ENCODE data around the gene LFNG. TPM values are rescaled to one million over a fixed set of nuclear protein-coding genes. Genes with fewer than 3 reads are reported as not detected.

LFNG gene, protein sequence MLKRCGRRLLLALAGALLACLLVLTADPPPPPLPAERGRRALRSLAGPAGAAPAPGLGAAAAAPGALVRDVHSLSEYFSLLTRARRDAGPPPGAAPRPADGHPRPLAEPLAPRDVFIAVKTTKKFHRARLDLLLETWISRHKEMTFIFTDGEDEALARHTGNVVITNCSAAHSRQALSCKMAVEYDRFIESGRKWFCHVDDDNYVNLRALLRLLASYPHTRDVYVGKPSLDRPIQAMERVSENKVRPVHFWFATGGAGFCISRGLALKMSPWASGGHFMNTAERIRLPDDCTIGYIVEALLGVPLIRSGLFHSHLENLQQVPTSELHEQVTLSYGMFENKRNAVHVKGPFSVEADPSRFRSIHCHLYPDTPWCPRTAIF
- 100 to 1,000 TPM; 105 to 198 (median 150) TPM for total RNA-seq

DNA sequence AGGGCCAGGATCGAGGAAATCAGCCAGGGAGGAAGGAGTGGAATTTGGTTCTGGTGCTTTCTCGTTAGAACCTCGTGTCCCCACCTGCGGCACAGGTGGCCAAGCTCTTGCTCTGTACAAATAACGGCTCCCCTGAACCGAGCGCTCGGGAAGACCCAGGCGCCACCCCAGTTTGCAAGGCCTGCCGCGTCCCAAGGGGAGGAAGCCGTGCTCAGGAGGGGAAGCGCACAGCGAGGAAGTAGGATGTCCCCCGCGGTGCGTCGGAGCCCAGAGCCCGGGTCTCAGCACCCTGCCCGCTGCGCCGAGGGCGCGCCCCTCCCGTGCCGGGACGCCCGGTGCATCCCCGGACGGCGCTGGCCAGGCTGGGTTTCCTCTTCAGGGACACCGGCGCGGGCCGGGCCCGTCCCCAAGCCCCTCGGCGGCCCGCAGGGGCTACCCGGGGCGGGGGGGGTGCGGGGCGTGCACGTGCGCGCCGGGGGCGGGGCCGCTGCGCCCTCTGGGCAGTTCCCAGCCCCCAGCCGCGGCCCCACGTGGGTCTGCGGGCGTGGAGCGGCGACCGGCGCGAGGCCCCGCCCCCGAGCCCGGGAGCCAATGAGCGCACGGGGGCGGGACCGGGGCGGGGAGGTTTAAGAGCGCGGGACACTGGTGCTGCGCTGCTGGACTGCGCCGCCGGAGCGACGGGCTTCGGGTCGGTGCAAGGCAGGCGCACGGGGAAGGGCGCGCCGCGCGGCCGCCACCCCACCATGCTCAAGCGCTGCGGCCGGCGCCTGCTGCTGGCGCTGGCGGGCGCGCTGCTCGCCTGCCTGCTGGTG, at the start of gene LFNG:
Gene LFNG (plus strand): TSS at position 656 of the 812 bp plus-strand sequence. CDS start 88 bp downstream, at position 744.
- peak in 2 of 3 donors; percentile 34 to 67 for TF ChIP-seq POLR2AphosphoS5 (IDR thresholded peaks at IDR 0.05)
- peak; percentile 68 to 92 for TF ChIP-seq POLR2A (IDR thresholded peaks at IDR 0.05)
- TF ChIP-seq EP300 (IDR thresholded peaks at IDR 0.05): no peak
- Histone ChIP-seq H3K4me3 (peak within 1 kb of the TSS; percentile 64), H3K27me3 (peaks cover 7% of the 10 kb centered on the region), H3K27ac (peak within 1 kb of the TSS; percentile 90), H3K36me3 (no peaks in the 10 kb centered on the region), H3K4me1 (peaks cover 62% of the 10 kb centered on the region), H3K9me3 (no peaks in the 10 kb centered on the region)
- no peak for DNase-seq (ENCODE audit: low spot score in 2 of 2)
- WGBS: 0% methylated on average over 21 of the region's 95 CpGs

DNA sequence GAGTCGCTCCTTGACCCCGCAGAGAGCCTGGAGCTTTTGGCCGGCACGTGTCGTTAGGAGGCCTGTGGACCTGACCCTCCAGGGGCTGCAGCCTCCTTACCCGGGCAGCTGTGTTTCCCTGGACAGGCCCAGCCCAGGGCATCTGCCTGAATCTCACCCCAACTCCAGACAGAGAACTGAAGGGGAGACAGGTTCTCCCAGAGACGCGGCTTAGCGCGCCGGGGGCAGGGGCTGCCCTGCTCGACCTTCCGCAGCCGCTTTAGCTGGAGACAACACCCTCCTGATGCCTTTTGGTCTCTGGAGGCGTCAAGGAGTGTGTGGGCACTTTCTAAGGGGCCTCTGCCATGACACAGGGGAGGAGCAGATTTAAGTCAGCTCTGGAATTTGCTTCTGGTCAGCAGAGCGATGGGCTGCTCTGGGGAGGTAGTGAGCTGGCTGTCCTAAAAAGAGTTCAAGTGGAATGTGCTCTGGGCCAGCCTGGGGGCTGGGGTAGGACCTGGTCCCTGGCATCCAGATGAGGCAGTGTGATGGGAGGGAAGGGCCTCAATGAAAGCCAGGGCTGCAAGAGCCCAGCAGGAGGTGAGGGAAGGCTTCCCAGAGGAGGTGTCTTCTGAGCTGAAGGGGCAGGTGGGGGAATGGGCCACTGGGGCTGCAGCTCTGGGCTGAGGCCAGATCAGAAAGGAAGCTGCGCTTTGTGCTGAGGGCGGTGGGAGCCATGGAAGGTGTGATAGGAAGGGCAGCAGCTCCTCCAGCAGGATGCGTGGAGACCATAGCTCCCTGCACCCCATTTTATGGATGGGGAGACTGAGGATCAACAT, 49.2 kb upstream of the LFNG start:
- peaks cover 7% of the 10 kb centered on the region for H3K4me1 ChIP-seq
- no peak for TF ChIP-seq POLR2A (IDR thresholded peaks at IDR 0.05)
- no peak for TF ChIP-seq EP300 (IDR thresholded peaks at IDR 0.05)
- TF ChIP-seq POLR2AphosphoS5 (IDR thresholded peaks at IDR 0.05): no peak
- no peaks in the 10 kb centered on the region for H3K9me3 ChIP-seq
- no peaks in the 10 kb centered on the region for H3K27me3 ChIP-seq
- H3K27ac ChIP-seq: no peak overlapping the region
- no peak for DNase-seq (ENCODE audit: low spot score in 2 of 2)
- 90% methylated on average over 11 of the region's 19 CpGs for WGBS
- no peaks in the 10 kb centered on the region for H3K36me3 ChIP-seq
- no peak overlapping the region for H3K4me3 ChIP-seq

DNA sequence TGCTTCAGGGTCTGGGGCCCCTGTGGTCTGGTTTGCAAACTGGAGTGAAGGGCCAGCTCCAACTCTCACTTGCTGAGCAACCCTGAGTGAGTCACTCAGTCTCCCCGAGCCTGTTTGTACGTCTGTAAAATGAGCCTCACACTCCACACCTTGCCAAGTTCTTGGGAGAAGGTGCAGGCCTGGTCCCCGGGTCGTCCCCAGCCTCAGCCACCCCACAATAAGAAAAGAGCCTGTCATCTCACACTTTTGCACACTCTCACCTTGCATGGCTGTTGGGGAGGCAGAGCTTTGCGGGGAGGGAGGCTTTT, 48.6 kb upstream of the LFNG start:
- 34% methylated on average over 5 of the region's 5 CpGs for WGBS

DNA sequence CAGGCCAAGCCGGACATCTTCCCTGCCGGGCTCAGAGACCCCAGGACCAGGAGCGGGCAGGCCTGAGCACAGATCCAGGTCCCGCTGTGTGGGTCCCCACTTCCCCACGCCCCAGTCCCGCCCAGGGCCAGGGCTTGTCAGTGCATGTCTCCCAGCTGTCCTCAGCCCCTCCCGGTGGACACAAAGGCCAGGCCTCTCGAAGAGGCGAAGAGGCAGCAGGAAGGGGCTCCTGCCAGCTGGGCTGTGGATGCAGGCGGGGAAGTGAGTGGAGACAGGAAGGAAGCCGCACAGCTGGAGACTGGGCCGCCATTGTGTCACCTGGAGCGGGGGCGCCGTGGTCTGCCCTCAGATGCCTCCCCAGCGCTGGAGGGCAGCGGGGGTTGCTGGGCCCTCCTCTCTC, 48.2 kb upstream of the LFNG start:
- Histone ChIP-seq H3K9me3 (no peaks in the 10 kb centered on the region), H3K27ac (no peak overlapping the region), H3K4me1 (peaks cover 8% of the 10 kb centered on the region), H3K36me3 (no peaks in the 10 kb centered on the region), H3K4me3 (no peak overlapping the region), H3K27me3 (no peaks in the 10 kb centered on the region)
- peak in 1 of 2 donors; percentile 63 for DNase-seq (ENCODE audit: low spot score in 2 of 2)
- 34% methylated on average over 6 of the region's 17 CpGs for WGBS
- TF ChIP-seq, protein P1, sequence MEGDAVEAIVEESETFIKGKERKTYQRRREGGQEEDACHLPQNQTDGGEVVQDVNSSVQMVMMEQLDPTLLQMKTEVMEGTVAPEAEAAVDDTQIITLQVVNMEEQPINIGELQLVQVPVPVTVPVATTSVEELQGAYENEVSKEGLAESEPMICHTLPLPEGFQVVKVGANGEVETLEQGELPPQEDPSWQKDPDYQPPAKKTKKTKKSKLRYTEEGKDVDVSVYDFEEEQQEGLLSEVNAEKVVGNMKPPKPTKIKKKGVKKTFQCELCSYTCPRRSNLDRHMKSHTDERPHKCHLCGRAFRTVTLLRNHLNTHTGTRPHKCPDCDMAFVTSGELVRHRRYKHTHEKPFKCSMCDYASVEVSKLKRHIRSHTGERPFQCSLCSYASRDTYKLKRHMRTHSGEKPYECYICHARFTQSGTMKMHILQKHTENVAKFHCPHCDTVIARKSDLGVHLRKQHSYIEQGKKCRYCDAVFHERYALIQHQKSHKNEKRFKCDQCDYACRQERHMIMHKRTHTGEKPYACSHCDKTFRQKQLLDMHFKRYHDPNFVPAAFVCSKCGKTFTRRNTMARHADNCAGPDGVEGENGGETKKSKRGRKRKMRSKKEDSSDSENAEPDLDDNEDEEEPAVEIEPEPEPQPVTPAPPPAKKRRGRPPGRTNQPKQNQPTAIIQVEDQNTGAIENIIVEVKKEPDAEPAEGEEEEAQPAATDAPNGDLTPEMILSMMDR (IDR thresholded peaks at IDR 0.05): no peak
- TF ChIP-seq POLR2AphosphoS5 (IDR thresholded peaks at IDR 0.05): no peak
- no peak for TF ChIP-seq POLR2A (IDR thresholded peaks at IDR 0.05)
- no peak for TF ChIP-seq EP300 (IDR thresholded peaks at IDR 0.05)

More for the DNA sequence above, 48.6 kb upstream of the LFNG start:
- no peak for DNase-seq (ENCODE audit: low spot score in 2 of 2)
- Histone ChIP-seq H3K27ac (no peak overlapping the region), H3K36me3 (no peaks in the 10 kb centered on the region), H3K4me1 (peaks cover 7% of the 10 kb centered on the region), H3K27me3 (no peaks in the 10 kb centered on the region), H3K9me3 (no peaks in the 10 kb centered on the region), H3K4me3 (no peak overlapping the region)
- TF ChIP-seq POLR2AphosphoS5 (IDR thresholded peaks at IDR 0.05) (no peak), EP300 (IDR thresholded peaks at IDR 0.05) (no peak), POLR2A (IDR thresholded peaks at IDR 0.05) (no peak)
- TF ChIP-seq, protein P1 (IDR thresholded peaks at IDR 0.05): no peak

DNA sequence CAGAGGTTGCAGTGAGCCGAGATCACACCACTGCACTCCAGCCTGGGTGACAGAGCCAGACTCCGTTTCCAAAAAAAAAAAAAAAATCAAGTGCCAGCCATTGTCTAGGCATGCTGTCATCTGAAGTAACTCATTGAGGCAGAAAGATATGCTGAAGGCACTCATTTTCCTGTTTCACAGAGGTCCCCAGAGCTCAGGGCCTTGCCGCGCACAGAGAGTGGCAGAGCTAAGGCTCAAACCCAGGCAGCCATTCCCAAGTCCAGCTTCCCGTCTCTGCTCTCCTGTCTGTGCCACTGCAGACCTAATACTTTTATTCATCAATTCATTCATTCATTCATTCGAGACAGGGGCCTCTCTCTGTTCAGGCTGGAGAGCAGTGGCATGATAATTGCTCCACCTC, 46.8 kb upstream of the LFNG start:
- no peak overlapping the region for H3K27ac ChIP-seq
- H3K4me1 ChIP-seq: peaks cover 22% of the 10 kb centered on the region
- no peak for DNase-seq (ENCODE audit: low spot score in 2 of 2)
- no peaks in the 10 kb centered on the region for H3K36me3 ChIP-seq
- WGBS: 71% methylated on average over 6 of the region's 6 CpGs
- H3K4me3 ChIP-seq: no peak overlapping the region
- TF ChIP-seq POLR2A (IDR thresholded peaks at IDR 0.05): no peak
- TF ChIP-seq, protein P1 (IDR thresholded peaks at IDR 0.05): no peak
- no peaks in the 10 kb centered on the region for H3K27me3 ChIP-seq
- no peaks in the 10 kb centered on the region for H3K9me3 ChIP-seq
